Measurements from ENCODE around the gene RAPGEF1.
"Not testable (repeated sequence)": the region's sequence is repeated elsewhere in the genome, so short reads cannot be mapped to it uniquely, and the experiment has no call there.

Gene RAPGEF1

GRCh38 chr9:131554087-131554842 is 185.6 kb downstream of the RAPGEF1 start:
- H3K9me3 ChIP-seq (ENCODE audit: control extremely low read depth in 1 of 5, control insufficient read depth in 4 of 5, insufficient read depth in 2 of 5, low read depth in 1 of 5, low read length in 4 of 5), result peaks cover 0 to 4% (median 1%) of the 10 kb centered on the region in 5 experiments
- H3K4me3 ChIP-seq (ENCODE audit: control insufficient read depth in 1 of 7, extremely low read depth in 1 of 7, insufficient read depth in 4 of 7, low read depth in 2 of 7, low read length in 6 of 7), result no peak overlapping the region
- H3K27me3 ChIP-seq (replicated peaks in 2 of 5; ENCODE audit: control insufficient read depth in 4 of 5, insufficient read depth in 5 of 5, low read length in 4 of 5), result peaks cover 5 to 41% (median 20%) of the 10 kb centered on the region in 5 experiments
- H3K4me1 ChIP-seq (ENCODE audit: control extremely low read depth in 1 of 4, control insufficient read depth in 4 of 4, insufficient read depth in 4 of 4, low read length in 3 of 4), result peaks cover 0 to 2% (median 0%) of the 10 kb centered on the region in 4 experiments
- POLR2A ChIA-PET, result no interaction called here
- CTCF ChIA-PET, result interaction anchor here (1.2 kb wide), 1 partner anchor 31 kb away, joined by 5 read pairs; no protein-coding TSS in a partner anchor
- WGBS (ENCODE audit: insufficient coverage), result 40% methylated on average over 37 of the region's 60 CpGs
- DNase-seq, result peak in 1 of 3 donors; percentile 10
- H3K36me3 ChIP-seq (ENCODE audit: control insufficient read depth in 4 of 4, insufficient read depth in 4 of 4, low read length in 3 of 4), result no peaks in the 10 kb centered on the region
- no peak overlapping the region for H3K27ac ChIP-seq (ENCODE audit: insufficient read depth in 1 of 2, low read depth in 1 of 2, low read length in 2 of 2, poor library complexity in 1 of 2, severe bottlenecking in 2 of 2)

- CTCF ChIA-PET, result no interaction called here
- no peak overlapping the region for H3K27ac ChIP-seq (ENCODE audit: insufficient read depth in 1 of 2, low read depth in 1 of 2, low read length in 2 of 2, poor library complexity in 1 of 2, severe bottlenecking in 2 of 2)
- DNase-seq, result no peak
- H3K4me3 ChIP-seq (ENCODE audit: control insufficient read depth in 1 of 7, extremely low read depth in 1 of 7, insufficient read depth in 4 of 7, low read depth in 2 of 7, low read length in 6 of 7), result no peak overlapping the region
- peaks cover 0 to 2% (median 0%) of the 10 kb centered on the region in 4 experiments for H3K4me1 ChIP-seq (ENCODE audit: control extremely low read depth in 1 of 4, control insufficient read depth in 4 of 4, insufficient read depth in 4 of 4, low read length in 3 of 4)
- no peaks in the 10 kb centered on the region for H3K36me3 ChIP-seq (ENCODE audit: control insufficient read depth in 4 of 4, insufficient read depth in 4 of 4, low read length in 3 of 4)
- peaks cover 0 to 5% (median 3%) of the 10 kb centered on the region in 5 experiments for H3K9me3 ChIP-seq (ENCODE audit: control extremely low read depth in 1 of 5, control insufficient read depth in 4 of 5, insufficient read depth in 2 of 5, low read depth in 1 of 5, low read length in 4 of 5)
- WGBS (ENCODE audit: insufficient coverage), result 100% methylated on average over 2 of the region's 6 CpGs
- H3K27me3 ChIP-seq (replicated peaks in 2 of 5; ENCODE audit: control insufficient read depth in 4 of 5, insufficient read depth in 5 of 5, low read length in 4 of 5), result peaks cover 5 to 59% (median 20%) of the 10 kb centered on the region in 5 experiments
- POLR2A ChIA-PET, result no interaction called here
Observed at GRCh38 chr9:131552030-131552429, 187.8 kb downstream of the RAPGEF1 start.

- H3K27ac ChIP-seq (ENCODE audit: insufficient read depth in 1 of 2, low read depth in 1 of 2, low read length in 2 of 2, poor library complexity in 1 of 2, severe bottlenecking in 2 of 2); H3K36me3 ChIP-seq (ENCODE audit: control insufficient read depth in 4 of 4, insufficient read depth in 4 of 4, low read length in 3 of 4); CTCF ChIA-PET; DNase-seq; H3K9me3 ChIP-seq (ENCODE audit: control extremely low read depth in 1 of 5, control insufficient read depth in 4 of 5, insufficient read depth in 2 of 5, low read depth in 1 of 5, low read length in 4 of 5); H3K4me3 ChIP-seq (ENCODE audit: control insufficient read depth in 1 of 7, extremely low read depth in 1 of 7, insufficient read depth in 4 of 7, low read depth in 2 of 7, low read length in 6 of 7); POLR2A ChIA-PET: not testable (repeated sequence)
- 92% methylated on average over 8 of the region's 8 CpGs for WGBS (ENCODE audit: insufficient coverage)
- Histone ChIP-seq H3K27me3 (replicated peaks in 2 of 5; ENCODE audit: control insufficient read depth in 4 of 5, insufficient read depth in 5 of 5, low read length in 4 of 5) (peaks cover 5 to 64% (median 16%) of the 10 kb centered on the region in 5 experiments), H3K4me1 (ENCODE audit: control extremely low read depth in 1 of 4, control insufficient read depth in 4 of 4, insufficient read depth in 4 of 4, low read length in 3 of 4) (peaks cover 0 to 13% (median 9%) of the 10 kb centered on the region in 4 experiments)
Observed at GRCh38 chr9:131550465-131550864, 189.4 kb downstream of the RAPGEF1 start.

GRCh38 chr9:131549186-131549585 is 190.7 kb downstream of the RAPGEF1 start:
- CTCF ChIA-PET; H3K36me3 ChIP-seq (ENCODE audit: control insufficient read depth in 4 of 4, insufficient read depth in 4 of 4, low read length in 3 of 4); H3K27ac ChIP-seq (ENCODE audit: insufficient read depth in 1 of 2, low read depth in 1 of 2, low read length in 2 of 2, poor library complexity in 1 of 2, severe bottlenecking in 2 of 2); POLR2A ChIA-PET; H3K4me3 ChIP-seq (ENCODE audit: control insufficient read depth in 1 of 7, extremely low read depth in 1 of 7, insufficient read depth in 4 of 7, low read depth in 2 of 7, low read length in 6 of 7); DNase-seq: not testable (repeated sequence)
- 99% methylated on average over 9 of the region's 10 CpGs for WGBS (ENCODE audit: insufficient coverage)
- Histone ChIP-seq H3K27me3 (replicated peaks in 2 of 5; ENCODE audit: control insufficient read depth in 4 of 5, insufficient read depth in 5 of 5, low read length in 4 of 5) (peaks cover 9 to 65% (median 17%) of the 10 kb centered on the region in 5 experiments), H3K4me1 (ENCODE audit: control extremely low read depth in 1 of 4, control insufficient read depth in 4 of 4, insufficient read depth in 4 of 4, low read length in 3 of 4) (peaks cover 0 to 13% (median 7%) of the 10 kb centered on the region in 4 experiments), H3K9me3 (ENCODE audit: control extremely low read depth in 1 of 5, control insufficient read depth in 4 of 5, insufficient read depth in 2 of 5, low read depth in 1 of 5, low read length in 4 of 5) (peaks cover 0 to 16% (median 13%) of the 10 kb centered on the region in 5 experiments)

- peaks cover 0 to 3% (median 0%) of the 10 kb centered on the region in 4 experiments for H3K36me3 ChIP-seq (ENCODE audit: control insufficient read depth in 4 of 4, insufficient read depth in 4 of 4, low read length in 3 of 4)
- H3K27ac ChIP-seq (ENCODE audit: insufficient read depth in 1 of 2, low read depth in 1 of 2, low read length in 2 of 2, poor library complexity in 1 of 2, severe bottlenecking in 2 of 2), result no peak overlapping the region
- DNase-seq, result peak in 2 of 3 donors; percentile 26 to 27
- peaks cover 0 to 31% (median 25%) of the 10 kb centered on the region in 5 experiments for H3K9me3 ChIP-seq (ENCODE audit: control extremely low read depth in 1 of 5, control insufficient read depth in 4 of 5, insufficient read depth in 2 of 5, low read depth in 1 of 5, low read length in 4 of 5)
- peaks cover 0 to 13% (median 7%) of the 10 kb centered on the region in 4 experiments for H3K4me1 ChIP-seq (ENCODE audit: control extremely low read depth in 1 of 4, control insufficient read depth in 4 of 4, insufficient read depth in 4 of 4, low read length in 3 of 4)
- peaks cover 7 to 55% (median 13%) of the 10 kb centered on the region in 5 experiments for H3K27me3 ChIP-seq (replicated peaks in 2 of 5; ENCODE audit: control insufficient read depth in 4 of 5, insufficient read depth in 5 of 5, low read length in 4 of 5)
- ChIA-PET POLR2A (no interaction called here), CTCF (interaction anchor here (1.0 to 1.2 kb wide), 3 partner anchors 10 to 716 kb away, joined by 3 read pairs; no protein-coding TSS in a partner anchor)
- peak overlapping the region in 5 of 7 experiments; percentile 41 to 77 (median 50) for H3K4me3 ChIP-seq (ENCODE audit: control insufficient read depth in 1 of 7, extremely low read depth in 1 of 7, insufficient read depth in 4 of 7, low read depth in 2 of 7, low read length in 6 of 7)
- WGBS (ENCODE audit: insufficient coverage), result 8% methylated on average over 28 of the region's 49 CpGs
Observed at GRCh38 chr9:131546336-131547084, 193.4 kb downstream of the RAPGEF1 start.

- WGBS (ENCODE audit: insufficient coverage), result 3% methylated on average over 19 of the region's 30 CpGs
Observed at GRCh38 chr9:131545786-131546335, 194.0 kb downstream of the RAPGEF1 start.

More at GRCh38 chr9:131545786-131546335, 194.0 kb downstream of the RAPGEF1 start:
- peaks cover 0 to 13% (median 7%) of the 10 kb centered on the region in 4 experiments for H3K4me1 ChIP-seq (ENCODE audit: control extremely low read depth in 1 of 4, control insufficient read depth in 4 of 4, insufficient read depth in 4 of 4, low read length in 3 of 4)
- POLR2A ChIA-PET, result no interaction called here
- CTCF ChIA-PET, result interaction anchor here (1.0 to 1.2 kb wide), 3 partner anchors 9 to 717 kb away, joined by 3 read pairs; no protein-coding TSS in a partner anchor
- H3K27ac ChIP-seq (ENCODE audit: insufficient read depth in 1 of 2, low read depth in 1 of 2, low read length in 2 of 2, poor library complexity in 1 of 2, severe bottlenecking in 2 of 2), result no peak overlapping the region
- peaks cover 0 to 3% (median 0%) of the 10 kb centered on the region in 4 experiments for H3K36me3 ChIP-seq (ENCODE audit: control insufficient read depth in 4 of 4, insufficient read depth in 4 of 4, low read length in 3 of 4)
- H3K27me3 ChIP-seq (replicated peaks in 2 of 5; ENCODE audit: control insufficient read depth in 4 of 5, insufficient read depth in 5 of 5, low read length in 4 of 5), result peaks cover 7 to 55% (median 13%) of the 10 kb centered on the region in 5 experiments
- H3K9me3 ChIP-seq (ENCODE audit: control extremely low read depth in 1 of 5, control insufficient read depth in 4 of 5, insufficient read depth in 2 of 5, low read depth in 1 of 5, low read length in 4 of 5), result peaks cover 0 to 31% (median 25%) of the 10 kb centered on the region in 5 experiments
- H3K4me3 ChIP-seq (ENCODE audit: control insufficient read depth in 1 of 7, extremely low read depth in 1 of 7, insufficient read depth in 4 of 7, low read depth in 2 of 7, low read length in 6 of 7), result peak overlapping the region in 3 of 7 experiments; percentile 11 to 77 (median 48)
- no peak for DNase-seq

Measured in common myeloid progenitor, CD34-positive (primary cell).